DND-41 (cell line): Measurements from ENCODE around the gene LCN6.

Experiments used
- ATAC-seq: fragments of 200-7000 bp; cut with Tn5 transposase; 3 replicates; pipeline ENCODE4 v1.9.1; 2021; ENCODE audit warnings: low read depth; ENCODE audit not compliant: insufficient read depth
- DNase-seq: peaks from one replicate; pipeline ENCODE4 v3.0.0-alpha.2; 2020
- H2AFZ ChIP-seq: 2 replicates; pipeline ENCODE4 v1.6.0; 2012; ENCODE audit warnings: low read depth, low read length
- H3K27ac ChIP-seq: 2 replicates; pipeline ENCODE4 v1.5.1; 2012; ENCODE audit warnings: low read length, inconsistent platforms
- H3K27me3 ChIP-seq: fragments of 200-600 bp; sonication (generic); 2 replicates; pipeline ENCODE4 v1.6.0; 2012; ENCODE audit warnings: low read length, mild to moderate bottlenecking, inconsistent platforms; ENCODE audit not compliant: insufficient read depth, poor library complexity
- H3K36me3 ChIP-seq: 2 replicates; pipeline ENCODE4 v1.5.1; 2012; ENCODE audit warnings: low read length, inconsistent platforms; ENCODE audit not compliant: insufficient read depth
- H3K4me1 ChIP-seq: 2 replicates; pipeline ENCODE4 v1.5.1; 2012; ENCODE audit warnings: mild to moderate bottlenecking, low read length; ENCODE audit not compliant: insufficient read depth
- H3K4me2 ChIP-seq: 2 replicates; pipeline ENCODE4 v1.6.0; 2012; ENCODE audit warnings: mild to moderate bottlenecking, moderate library complexity, low read length, inconsistent platforms; ENCODE audit not compliant: insufficient read depth
- H3K4me3 ChIP-seq, 2 experiments: fragments of 200-600 bp in 1 of 2; shearing (Covaris generic) in 1 of 2; 2 replicates each; pipeline ENCODE4 v1.5.1; 2012 to 2016; ENCODE audit warnings: inconsistent platforms in 2 of 2, low read length in 2 of 2, mild to moderate bottlenecking in 2 of 2, low read depth in 1 of 2, moderate library complexity in 1 of 2
- H3K79me2 ChIP-seq: 2 replicates; pipeline ENCODE4 v1.6.0; 2012; ENCODE audit warnings: low read length, inconsistent platforms; ENCODE audit not compliant: insufficient read depth
- H3K9ac ChIP-seq: 2 replicates; pipeline ENCODE4 v1.6.0; 2012; ENCODE audit warnings: low read depth, mild to moderate bottlenecking, inconsistent platforms, low read length, moderate library complexity
- H3K9me3 ChIP-seq: 2 replicates; pipeline ENCODE4 v1.5.1; 2012; ENCODE audit warnings: low read length, moderate library complexity, mild to moderate bottlenecking, inconsistent platforms; ENCODE audit not compliant: insufficient read depth, severe bottlenecking
- H4K20me1 ChIP-seq: 2 replicates; pipeline ENCODE4 v1.6.0; 2012; ENCODE audit warnings: low read length; ENCODE audit not compliant: insufficient read depth
- EZH2 ChIP-seq: IDR thresholded peaks from 3 replicates; pipeline ENCODE4 v1.6.1; 2012; ENCODE audit warnings: borderline replicate concordance, low read depth, mild to moderate bottlenecking, moderate library complexity, low read length, inconsistent platforms; ENCODE audit not compliant: severe bottlenecking
- TF ChIP-seq, protein P1 (sequence below): IDR thresholded peaks from 2 replicates; pipeline ENCODE4 v1.5.1; 2012; ENCODE audit warnings: borderline replicate concordance, low read length, moderate library complexity, mild to moderate bottlenecking; ENCODE audit not compliant: poor library complexity, severe bottlenecking; ENCODE audit errors: extremely low read depth

LCN6 gene

DNA sequence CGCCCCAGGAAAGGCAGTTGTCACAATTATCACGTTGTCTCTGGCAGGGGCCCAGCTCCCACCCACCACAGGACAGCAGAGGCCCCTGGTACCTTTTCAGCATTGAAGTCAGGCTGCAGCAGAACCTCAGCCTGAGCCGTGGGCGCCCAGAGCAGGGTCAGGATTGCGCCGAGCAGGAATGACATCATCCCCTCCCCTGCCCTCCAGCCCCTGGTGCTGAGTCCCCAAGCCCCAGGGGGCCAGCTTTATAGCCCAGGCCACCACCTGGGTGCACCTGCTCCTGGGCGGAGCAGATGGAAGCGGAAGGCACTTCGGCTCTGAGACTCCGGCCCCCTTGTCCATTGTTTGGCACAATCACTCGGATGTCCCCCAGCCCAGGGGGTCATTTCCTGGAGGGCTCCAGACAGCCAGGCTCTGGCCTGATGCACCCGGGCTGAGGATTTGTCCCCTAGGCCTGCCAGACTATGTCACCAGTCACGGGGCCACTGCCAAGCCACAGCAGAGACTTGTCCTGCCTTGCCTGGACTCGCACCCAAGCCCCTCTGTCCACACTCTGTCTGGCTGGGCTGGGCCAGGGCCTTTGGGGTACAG, 16.1 kb upstream of the LCN6 start, which contains the start of gene LCN15:
Gene LCN15, minus strand, starts transcription at position 218 of the 591 bp plus-strand sequence. Its CDS starts 30 bp downstream, at position 188.
- TF ChIP-seq, protein P1, sequence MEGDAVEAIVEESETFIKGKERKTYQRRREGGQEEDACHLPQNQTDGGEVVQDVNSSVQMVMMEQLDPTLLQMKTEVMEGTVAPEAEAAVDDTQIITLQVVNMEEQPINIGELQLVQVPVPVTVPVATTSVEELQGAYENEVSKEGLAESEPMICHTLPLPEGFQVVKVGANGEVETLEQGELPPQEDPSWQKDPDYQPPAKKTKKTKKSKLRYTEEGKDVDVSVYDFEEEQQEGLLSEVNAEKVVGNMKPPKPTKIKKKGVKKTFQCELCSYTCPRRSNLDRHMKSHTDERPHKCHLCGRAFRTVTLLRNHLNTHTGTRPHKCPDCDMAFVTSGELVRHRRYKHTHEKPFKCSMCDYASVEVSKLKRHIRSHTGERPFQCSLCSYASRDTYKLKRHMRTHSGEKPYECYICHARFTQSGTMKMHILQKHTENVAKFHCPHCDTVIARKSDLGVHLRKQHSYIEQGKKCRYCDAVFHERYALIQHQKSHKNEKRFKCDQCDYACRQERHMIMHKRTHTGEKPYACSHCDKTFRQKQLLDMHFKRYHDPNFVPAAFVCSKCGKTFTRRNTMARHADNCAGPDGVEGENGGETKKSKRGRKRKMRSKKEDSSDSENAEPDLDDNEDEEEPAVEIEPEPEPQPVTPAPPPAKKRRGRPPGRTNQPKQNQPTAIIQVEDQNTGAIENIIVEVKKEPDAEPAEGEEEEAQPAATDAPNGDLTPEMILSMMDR: no peak
- no peak for TF ChIP-seq EZH2
- no peaks in the 10 kb centered on the region for H3K4me1 ChIP-seq
- H3K4me3 ChIP-seq: no peak within 1 kb of the TSS
- H3K9me3 ChIP-seq: no peaks in the 10 kb centered on the region
- no peaks in the 10 kb centered on the region for H4K20me1 ChIP-seq
- H2AFZ ChIP-seq: no peak within 1 kb of the TSS
- no peak within 1 kb of the TSS for H3K9ac ChIP-seq
- DNase-seq: no peak
- H3K36me3 ChIP-seq: no peaks in the 10 kb centered on the region
- H3K4me2 ChIP-seq: no peak within 1 kb of the TSS
- ATAC-seq: no peak
- no peaks in the 10 kb centered on the region for H3K27me3 ChIP-seq
- no peaks in the 10 kb centered on the region for H3K79me2 ChIP-seq
- H3K27ac ChIP-seq: no peak within 1 kb of the TSS

DNA sequence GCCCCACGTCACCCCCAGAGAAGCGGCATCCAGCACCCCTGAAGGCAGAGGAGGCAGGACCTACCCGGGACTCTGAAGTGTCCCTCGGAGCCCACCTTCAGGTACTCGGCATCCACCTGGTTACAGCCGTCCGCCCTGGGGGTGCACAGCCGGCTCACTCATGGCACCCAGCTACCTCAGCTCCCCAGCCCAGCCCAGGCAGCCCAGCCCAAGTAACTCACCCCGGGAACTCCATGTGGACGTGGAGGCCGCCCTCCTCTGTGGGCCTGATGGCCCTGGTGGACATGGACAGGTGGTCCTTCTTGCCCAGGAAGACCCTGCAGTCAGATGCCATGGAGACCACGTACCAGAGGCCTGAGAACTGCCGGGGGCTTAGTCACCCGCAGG, 15.3 kb upstream of the LCN6 start:
- no peak overlapping the region for H3K27ac ChIP-seq
- H3K9ac ChIP-seq: no peak overlapping the region
- no peak overlapping the region for H2AFZ ChIP-seq
- H3K4me3 ChIP-seq: no peak overlapping the region
- no peaks in the 10 kb centered on the region for H3K9me3 ChIP-seq
- H3K27me3 ChIP-seq: no peaks in the 10 kb centered on the region
- no peaks in the 10 kb centered on the region for H3K4me1 ChIP-seq
- TF ChIP-seq, protein P1: no peak
- TF ChIP-seq EZH2: no peak
- H3K36me3 ChIP-seq: no peaks in the 10 kb centered on the region
- no peak overlapping the region for H3K4me2 ChIP-seq
- DNase-seq (no peak), ATAC-seq (no peak)
- no peaks in the 10 kb centered on the region for H4K20me1 ChIP-seq
- H3K79me2 ChIP-seq: no peaks in the 10 kb centered on the region

DNA sequence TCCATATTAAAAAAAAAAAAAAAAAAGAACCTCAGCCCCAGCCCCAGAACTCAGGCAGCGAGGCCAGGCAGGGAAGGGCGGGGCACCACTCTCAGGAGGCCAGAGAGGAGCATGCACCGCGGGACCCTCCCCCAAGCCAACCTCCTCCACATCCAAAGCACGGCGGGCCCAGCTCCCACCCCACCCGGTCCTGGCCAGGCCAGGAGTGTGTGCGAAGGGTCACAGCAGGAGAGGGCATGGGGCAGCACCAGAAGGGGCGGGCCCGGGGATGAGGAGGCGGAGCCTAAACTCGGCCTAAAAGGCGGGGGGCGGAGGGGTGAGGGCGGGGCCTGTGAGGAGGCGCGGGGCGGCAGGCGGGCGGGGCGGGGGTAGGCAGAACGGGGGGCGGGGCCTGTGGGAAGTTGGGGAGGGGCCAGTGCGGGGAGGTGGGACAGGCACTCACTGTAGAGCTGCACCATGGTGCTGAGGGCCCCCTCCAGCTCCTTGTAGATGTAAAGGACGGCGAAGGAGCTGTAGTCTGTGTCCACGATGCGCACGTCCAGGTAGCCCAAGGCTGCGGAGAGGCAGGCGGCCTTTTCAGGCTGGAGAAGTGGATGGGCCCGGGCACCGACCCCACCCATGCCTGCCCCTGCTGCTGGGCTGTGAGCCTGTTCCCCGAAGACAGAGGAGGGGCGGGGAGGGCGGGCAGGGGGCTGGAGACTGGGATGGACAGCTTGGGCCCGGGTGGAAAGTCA, 14.8 kb upstream of the LCN6 start:
- H3K9me3 ChIP-seq: no peaks in the 10 kb centered on the region
- H3K4me1 ChIP-seq: no peaks in the 10 kb centered on the region
- H2AFZ ChIP-seq: no peak overlapping the region
- H3K4me3 ChIP-seq: no peak overlapping the region
- H4K20me1 ChIP-seq: no peaks in the 10 kb centered on the region
- H3K36me3 ChIP-seq: no peaks in the 10 kb centered on the region
- H3K9ac ChIP-seq: no peak overlapping the region
- H3K27ac ChIP-seq: no peak overlapping the region
- H3K79me2 ChIP-seq: no peaks in the 10 kb centered on the region
- DNase-seq (peak; percentile 10), ATAC-seq (no peak)
- no peak overlapping the region for H3K4me2 ChIP-seq
- H3K27me3 ChIP-seq: no peaks in the 10 kb centered on the region
- TF ChIP-seq EZH2: no peak
- TF ChIP-seq, protein P1: no peak
